ENCODE results near the gene SSX2IP. TPM values are rescaled to one million over a fixed set of nuclear protein-coding genes. Genes with fewer than 3 reads are reported as not detected.

SSX2IP gene
- total and polyA plus RNA-seq, 2 experiments from 2014 or later, result 23.2 to 28.4 TPM

GRCh38 chr1:84603223-84603622, 87.0 kb downstream of the SSX2IP start:
- peaks cover 3% of the 10 kb centered on the region; the same call in 1 of the 2 replicates for H3K36me3 ChIP-seq (ENCODE audit: insufficient read depth)
- DNase-seq (ENCODE audit: low spot score), result no peak
- no peaks in the 10 kb centered on the region; the same call in 1 of the 2 replicates for H3K4me1 ChIP-seq (ENCODE audit: insufficient read depth)
- H3K27me3 ChIP-seq (ENCODE audit: insufficient read depth), result no peaks in the 10 kb centered on the region
- TF ChIP-seq EZH2 (IDR thresholded peaks at IDR 0.05; ENCODE audit: low read depth, unreplicated experiment), result no peak
- TF ChIP-seq JUNB (IDR thresholded peaks at IDR 0.05; ENCODE audit: unreplicated experiment), result no peak
- no peak for TF ChIP-seq ETS1 (IDR thresholded peaks at IDR 0.05)
- TF ChIP-seq CREB1 (CRISPR knock-in tag; IDR thresholded peaks at IDR 0.05; ENCODE audit: low read depth), result no peak
- no peak for TF ChIP-seq CTCF (conservative IDR thresholded peaks at IDR 0.05; ENCODE audit: low read depth in 2 of 2)
- no peak for TF ChIP-seq POLR2AphosphoS5 (IDR thresholded peaks at IDR 0.05; ENCODE audit: low read depth)
- no peak for TF ChIP-seq STAT1 (IDR thresholded peaks at IDR 0.05; ENCODE audit: unreplicated experiment)
- TF ChIP-seq ZNF114 (CRISPR knock-in tag; IDR thresholded peaks at IDR 0.05), result no peak
- no peak for TF ChIP-seq ZNF331 (CRISPR knock-in tag; IDR thresholded peaks at IDR 0.05; ENCODE audit: low read depth)
- TF ChIP-seq ZNF462 (CRISPR knock-in tag; IDR thresholded peaks at IDR 0.05), result no peak
- TF ChIP-seq NANOG (IDR thresholded peaks at IDR 0.05; ENCODE audit: borderline replicate concordance), result no peak
- TF ChIP-seq EZH2phosphoT487 (IDR thresholded peaks at IDR 0.05; ENCODE audit: unreplicated experiment), result no peak
- TF ChIP-seq REST (IDR thresholded peaks at IDR 0.05; ENCODE audit: unreplicated experiment), result no peak
- peaks cover 42% of the 10 kb centered on the region for H3K9me3 Mint-ChIP-seq
- H3K9me2 ChIP-seq (ENCODE audit: insufficient read depth), result no peaks in the 10 kb centered on the region
- peaks cover 30% of the 10 kb centered on the region for H3K36me3 Mint-ChIP-seq (ENCODE audit: low read depth)
- H3K4me3 Mint-ChIP-seq, result no peak overlapping the region
- no peaks in the 10 kb centered on the region; the same call in 2 of the 3 replicates for H3K4me1 Mint-ChIP-seq
- no peaks in the 10 kb centered on the region for H3F3A ChIP-seq (replicated peaks; ENCODE audit: low read depth)
- H3K79me2 ChIP-seq (replicated peaks; ENCODE audit: insufficient read depth), result no peaks in the 10 kb centered on the region
- H4K20me1 ChIP-seq (replicated peaks; ENCODE audit: insufficient read depth), result no peaks in the 10 kb centered on the region
- H3K4me2 ChIP-seq, result no peak overlapping the region
- no peak overlapping the region for H3K27ac Mint-ChIP-seq
- H3K27ac ChIP-seq (ENCODE audit: low read depth), result no peak overlapping the region
- H2AFZ ChIP-seq, result no peak overlapping the region
- ATAC-seq, result no peak
- peaks cover 3% of the 10 kb centered on the region for H3K27me3 Mint-ChIP-seq (ENCODE audit: insufficient read depth, low read depth, poor library complexity)
- H3K4me3 ChIP-seq, result no peak overlapping the region
